Large intestine (tissue), 3 donors: Measurements from ENCODE around the gene KAT6B. TPM values are rescaled to one million over a fixed set of nuclear protein-coding genes. Genes with fewer than 3 reads are reported as not detected.

ENCODE experiments used
- DNase-seq, 2 donors: peaks; one replicate each; pipeline versions ENCODE4 v3.0.0 to v3.0.0-alpha.2; 2013
- H3K27ac ChIP-seq: one replicate; pipeline ENCODE4 v1.5.1; 2013; ENCODE audit warnings: low read length
- H3K27me3 ChIP-seq: 2 replicates; pipeline ENCODE4 v1.6.1; 2013; ENCODE audit warnings: low read length; ENCODE audit not compliant: control insufficient read depth, insufficient read depth
- H3K36me3 ChIP-seq: 2 replicates; pipeline ENCODE4 v1.6.1; 2013; ENCODE audit warnings: low read length; ENCODE audit not compliant: control insufficient read depth, insufficient read depth
- H3K4me1 ChIP-seq: one replicate; pipeline ENCODE4 v1.6.1; 2013; ENCODE audit warnings: low read length; ENCODE audit not compliant: control insufficient read depth, insufficient read depth
- H3K4me3 ChIP-seq: one replicate; pipeline ENCODE4 v1.5.1; 2013; ENCODE audit warnings: low read length
- H3K9me3 ChIP-seq: one replicate; pipeline ENCODE4 v1.6.1; 2013; ENCODE audit warnings: mild to moderate bottlenecking, low read depth, low read length, moderate library complexity; ENCODE audit not compliant: control insufficient read depth
- WGBS: methylation state at CpG from one replicate; pipeline ENCODE4 v1.1.5; 2013; ENCODE audit warnings: low lambda C conversion rate; ENCODE audit not compliant: insufficient coverage; 5-methylcytosine and 5-hydroxymethylcytosine counted together
- polyA plus RNA-seq: library from polyadenylated mRNA; unstranded; fragments of 120-200 nt; gene quantifications from one replicate; pipeline ENCODE4 v1.2.1, GENCODE V29; 2013

Gene KAT6B
- polyA plus RNA-seq, 1 donor: 16.4 TPM

DNA sequence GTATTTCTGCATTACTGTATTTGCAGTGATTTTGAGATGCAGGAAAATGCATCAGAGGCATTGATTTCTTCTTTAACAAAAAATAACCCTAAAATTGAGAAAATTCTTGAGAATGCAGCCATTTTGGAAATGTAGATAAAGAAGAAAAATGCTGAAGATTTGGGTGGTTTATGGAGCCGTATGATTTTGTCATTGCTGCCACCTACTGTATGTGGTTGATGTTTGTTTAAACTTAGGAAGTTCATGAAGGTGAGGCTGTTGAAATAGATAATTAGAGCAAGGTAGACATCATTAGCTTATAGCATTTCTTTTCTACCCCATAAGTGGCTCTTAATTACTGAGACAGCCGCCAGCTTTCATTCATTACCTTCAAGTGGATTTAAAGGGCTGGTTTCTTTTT, 193.0 kb downstream of the KAT6B start:
- no peaks in the 10 kb centered on the region for H3K27me3 ChIP-seq
- DNase-seq: no peak
- no peak overlapping the region for H3K27ac ChIP-seq
- peaks cover 6% of the 10 kb centered on the region for H3K4me1 ChIP-seq
- peaks cover 24% of the 10 kb centered on the region for H3K36me3 ChIP-seq
- WGBS: 78% methylated on average over 1 of the region's 2 CpGs
- no peak overlapping the region for H3K4me3 ChIP-seq
- no peaks in the 10 kb centered on the region for H3K9me3 ChIP-seq

DNA sequence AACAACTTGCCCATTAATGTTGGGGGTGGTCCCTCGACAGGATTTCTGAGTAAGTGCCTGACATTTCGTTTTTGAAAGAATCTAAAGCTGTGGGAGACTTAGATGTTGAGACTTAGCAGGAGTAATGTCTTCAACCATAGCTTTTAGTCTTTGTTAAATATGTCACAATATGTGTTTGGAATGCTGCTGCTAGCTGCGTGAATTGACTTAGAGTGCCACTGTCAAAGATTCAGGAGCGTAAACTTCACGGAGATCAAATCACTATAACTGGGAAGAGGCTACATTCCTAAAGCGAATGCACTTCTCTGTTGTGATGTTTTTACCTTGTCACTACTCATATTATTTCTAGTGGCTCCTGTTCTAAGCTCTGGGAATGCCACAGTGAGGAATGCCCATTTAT, 193.8 kb downstream of the KAT6B start:
- WGBS: no CpG with 5 or more reads among the region's 6 CpGs
- Histone ChIP-seq H3K36me3 (peaks cover 32% of the 10 kb centered on the region), H3K27ac (no peak overlapping the region), H3K4me3 (no peak overlapping the region), H3K27me3 (no peaks in the 10 kb centered on the region), H3K9me3 (no peaks in the 10 kb centered on the region), H3K4me1 (peaks cover 6% of the 10 kb centered on the region)
- no peak for DNase-seq

DNA sequence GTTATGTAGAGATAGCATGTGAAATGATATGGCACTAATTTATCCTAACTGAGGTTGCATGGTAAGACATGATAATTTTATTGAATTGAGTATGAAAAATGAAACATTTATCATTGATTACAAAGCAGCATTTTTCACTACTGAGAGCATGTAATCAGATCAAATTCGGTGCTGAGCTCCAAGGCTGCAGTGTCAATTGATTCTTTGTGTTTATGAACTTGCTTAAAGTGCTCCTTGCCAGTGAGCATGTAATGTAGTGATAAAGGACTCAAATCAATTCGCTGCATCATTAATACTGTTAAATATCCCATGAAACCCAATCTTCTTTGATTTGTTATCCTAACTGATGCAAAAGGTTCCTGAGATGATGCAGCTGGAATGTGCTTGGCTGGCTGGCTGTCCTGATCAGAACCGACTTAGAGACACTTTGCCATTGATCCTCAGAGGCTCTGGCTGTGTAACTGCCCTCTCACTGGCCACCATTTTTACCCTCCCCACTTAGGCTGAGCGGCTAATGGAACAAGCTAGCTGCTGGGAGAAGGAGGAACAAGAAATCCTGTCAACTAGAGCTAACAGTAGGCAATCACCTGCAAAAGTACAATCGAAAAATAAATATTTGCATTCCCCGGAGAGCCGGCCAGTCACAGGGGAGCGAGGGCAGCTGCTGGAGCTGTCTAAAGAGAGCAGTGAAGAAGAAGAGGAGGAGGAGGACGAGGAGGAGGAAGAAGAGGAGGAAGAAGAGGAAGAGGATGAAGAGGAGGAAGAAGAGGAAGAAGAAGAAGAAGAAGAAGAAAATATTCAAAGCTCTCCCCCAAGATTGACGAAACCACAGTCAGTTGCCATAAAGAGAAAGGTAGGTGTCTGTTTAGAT, 195.2 kb downstream of the KAT6B start:
- DNase-seq: peak in 1 of 2 donors; percentile 52
- H3K27ac ChIP-seq: peak overlapping the region; percentile 30
- H3K4me1 ChIP-seq: peaks cover 6% of the 10 kb centered on the region
- H3K4me3 ChIP-seq: peak overlapping the region; percentile 5
- no peaks in the 10 kb centered on the region for H3K27me3 ChIP-seq
- 26% methylated on average over 4 of the region's 10 CpGs for WGBS
- H3K36me3 ChIP-seq: peaks cover 42% of the 10 kb centered on the region
- H3K9me3 ChIP-seq: no peaks in the 10 kb centered on the region

- H3K36me3 ChIP-seq: peaks cover 46% of the 10 kb centered on the region
- H3K9me3 ChIP-seq: no peaks in the 10 kb centered on the region
- no CpG with 5 or more reads among the region's 2 CpGs for WGBS
- no peak overlapping the region for H3K27ac ChIP-seq
- peaks cover 6% of the 10 kb centered on the region for H3K4me1 ChIP-seq
- H3K4me3 ChIP-seq: no peak overlapping the region
- no peak for DNase-seq
- H3K27me3 ChIP-seq: no peaks in the 10 kb centered on the region
Observed at GRCh38 chr10:75023074-75023473, 196.7 kb downstream of the KAT6B start.

GRCh38 chr10:75024971-75025523, 198.6 kb downstream of the KAT6B start:
- DNase-seq: no peak
- whole genome bisulfite sequencing: no CpG with 5 or more reads among the region's 5 CpGs
- peaks cover 64% of the 10 kb centered on the region for H3K36me3 ChIP-seq

DNA sequence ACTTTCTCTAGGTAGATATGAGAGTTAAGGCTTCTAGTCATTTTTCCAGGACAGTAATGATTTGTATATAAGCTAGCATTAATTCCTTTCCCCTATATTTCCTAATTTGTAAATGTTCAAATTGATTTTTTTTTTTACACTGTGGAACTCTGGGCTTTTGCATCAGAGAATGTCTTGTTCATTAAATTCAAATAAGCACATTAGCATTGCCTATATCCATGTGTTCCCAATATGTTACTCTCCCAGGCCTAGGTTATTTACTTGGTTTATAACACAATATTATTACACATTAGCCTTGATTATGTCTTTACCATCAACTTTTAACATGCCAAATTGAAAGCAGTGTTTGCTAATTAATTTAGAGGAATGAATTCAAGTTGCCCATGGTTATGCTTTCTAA, 201.6 kb downstream of the KAT6B start:
- no peaks in the 10 kb centered on the region for H3K4me1 ChIP-seq
- DNase-seq: no peak
- H3K27ac ChIP-seq: no peak overlapping the region
- no peaks in the 10 kb centered on the region for H3K27me3 ChIP-seq
- no peaks in the 10 kb centered on the region for H3K9me3 ChIP-seq
- H3K36me3 ChIP-seq: peaks cover 58% of the 10 kb centered on the region
- H3K4me3 ChIP-seq: no peak overlapping the region

More at GRCh38 chr10:75024971-75025523, 198.6 kb downstream of the KAT6B start:
- peaks cover 6% of the 10 kb centered on the region for H3K4me1 ChIP-seq
- no peaks in the 10 kb centered on the region for H3K27me3 ChIP-seq
- H3K27ac ChIP-seq: no peak overlapping the region
- no peaks in the 10 kb centered on the region for H3K9me3 ChIP-seq
- H3K4me3 ChIP-seq: no peak overlapping the region

DNA sequence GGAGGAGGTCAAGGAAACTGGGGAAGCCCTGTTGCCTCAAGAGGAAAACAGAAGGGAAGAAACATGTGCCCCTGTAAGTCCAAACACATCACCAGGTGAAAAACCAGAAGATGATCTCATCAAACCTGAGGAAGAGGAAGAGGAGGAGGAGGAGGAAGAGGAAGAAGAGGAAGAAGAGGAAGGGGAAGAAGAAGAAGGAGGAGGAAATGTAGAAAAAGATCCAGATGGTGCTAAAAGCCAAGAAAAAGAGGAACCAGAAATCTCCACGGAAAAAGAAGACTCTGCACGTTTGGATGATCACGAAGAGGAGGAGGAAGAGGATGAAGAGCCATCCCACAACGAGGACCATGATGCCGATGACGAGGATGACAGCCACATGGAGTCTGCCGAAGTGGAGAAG, 202.3 kb downstream of the KAT6B start:
- no peak for DNase-seq
- Histone ChIP-seq H3K36me3 (peaks cover 53% of the 10 kb centered on the region), H3K27ac (no peak overlapping the region), H3K9me3 (no peaks in the 10 kb centered on the region), H3K27me3 (no peaks in the 10 kb centered on the region), H3K4me3 (no peak overlapping the region), H3K4me1 (no peaks in the 10 kb centered on the region)
- no CpG with 5 or more reads among the region's 7 CpGs for WGBS

- H3K36me3 ChIP-seq: peaks cover 51% of the 10 kb centered on the region
- no peak overlapping the region for H3K4me3 ChIP-seq
- no peak for DNase-seq
- 80% methylated on average over 1 of the region's 15 CpGs for WGBS
- H3K9me3 ChIP-seq: no peaks in the 10 kb centered on the region
- no peak overlapping the region for H3K27ac ChIP-seq
- no peaks in the 10 kb centered on the region for H3K4me1 ChIP-seq
- H3K27me3 ChIP-seq: no peaks in the 10 kb centered on the region
Observed at GRCh38 chr10:75029420-75029819, 203.0 kb downstream of the KAT6B start.

GRCh38 chr10:75029857-75030256, 203.5 kb downstream of the KAT6B start:
- Histone ChIP-seq H3K27ac (no peak overlapping the region), H3K4me1 (no peaks in the 10 kb centered on the region), H3K4me3 (no peak overlapping the region), H3K36me3 (peaks cover 47% of the 10 kb centered on the region), H3K9me3 (no peaks in the 10 kb centered on the region), H3K27me3 (no peaks in the 10 kb centered on the region)
- peak; percentile 33 to 47 for DNase-seq
- WGBS: no CpG with 5 or more reads among the region's 13 CpGs

DNA sequence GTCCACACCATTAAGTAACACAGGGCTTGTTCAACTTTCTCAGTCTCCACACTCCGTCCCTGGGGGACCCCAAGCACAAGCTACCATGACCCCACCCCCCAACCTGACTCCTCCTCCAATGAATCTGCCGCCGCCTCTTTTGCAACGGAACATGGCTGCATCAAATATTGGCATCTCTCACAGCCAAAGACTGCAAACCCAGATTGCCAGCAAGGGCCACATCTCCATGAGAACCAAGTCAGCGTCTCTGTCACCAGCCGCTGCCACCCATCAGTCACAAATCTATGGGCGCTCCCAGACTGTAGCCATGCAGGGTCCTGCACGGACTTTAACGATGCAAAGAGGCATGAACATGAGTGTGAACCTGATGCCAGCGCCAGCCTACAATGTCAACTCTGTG, 204.0 kb downstream of the KAT6B start:
- no peak for DNase-seq
- Histone ChIP-seq H3K4me3 (no peak overlapping the region), H3K27me3 (no peaks in the 10 kb centered on the region), H3K9me3 (no peaks in the 10 kb centered on the region), H3K36me3 (peaks cover 42% of the 10 kb centered on the region), H3K4me1 (no peaks in the 10 kb centered on the region), H3K27ac (no peak overlapping the region)
- no CpG with 5 or more reads among the region's 10 CpGs for WGBS

DNA sequence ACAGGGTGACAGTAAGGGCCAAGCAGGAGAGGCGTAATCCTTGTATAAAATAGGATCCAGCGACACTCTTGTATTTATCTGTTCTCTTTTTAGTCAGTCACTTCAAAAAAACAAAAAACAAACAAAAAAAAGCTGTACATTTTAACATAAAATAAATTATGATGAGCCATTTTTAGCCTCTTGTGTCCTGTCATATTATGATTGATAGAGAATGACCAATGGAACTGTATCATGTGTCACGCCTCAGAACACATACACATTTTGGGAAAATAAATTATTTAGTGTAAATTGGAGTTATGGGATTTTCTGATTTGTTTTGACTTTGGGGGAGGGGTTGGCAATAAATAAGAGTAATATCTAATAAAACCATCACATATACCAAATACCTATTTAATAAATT, 205.7 kb downstream of the KAT6B start:
- Histone ChIP-seq H3K4me1 (no peaks in the 10 kb centered on the region), H3K27me3 (no peaks in the 10 kb centered on the region), H3K27ac (no peak overlapping the region), H3K9me3 (no peaks in the 10 kb centered on the region), H3K36me3 (peaks cover 31% of the 10 kb centered on the region), H3K4me3 (no peak overlapping the region)
- WGBS: 94% methylated on average over 2 of the region's 3 CpGs
- no peak for DNase-seq
